GM12878 (cell line): ENCODE results near the gene CCDC187. TPM values are rescaled to one million over a fixed set of nuclear protein-coding genes. Genes with fewer than 3 reads are reported as not detected.

Experiments used
- ATAC-seq: fragments of 200-7000 bp; cut with Tn5 transposase; 3 replicates; pipeline ENCODE4 v1.9.1; 2020; ENCODE audit warnings: mild to moderate bottlenecking, moderate library complexity
- BruUV-seq: library from RNA; stranded (reverse); fragments of 400-500 nt; replicated peaks from 2 replicates; lab custom pipeline; 2021; lab: Mats Ljungman, UMichigan
- CTCF ChIA-PET: fragments of 300-600 bp; sonication (Branson Sonifier 250); formaldehyde crosslinking; extraction: SDS; loops from one replicate; lab custom pipeline; 2021; ENCODE audit warnings: inconsistent platforms; lab: Yijun Ruan, JAX
- POLR2A ChIA-PET: fragments of 350-600 bp; formaldehyde crosslinking; extraction: SDS; loops from one replicate; lab custom pipeline; 2021; ENCODE audit warnings: inconsistent platforms; lab: Charles Lee
- RAD21 ChIA-PET: fragments of 300-600 bp; sonication (Branson Sonifier 250); formaldehyde crosslinking; loops from one replicate; lab custom pipeline; 2023; ENCODE audit warnings: antibody characterized with exemption; ENCODE audit not compliant: unreplicated experiment; lab: Charles Lee
- SMC1A ChIA-PET: fragments of 300-600 bp; sonication (Branson Sonifier 250); formaldehyde crosslinking; loops from one replicate; lab custom pipeline; 2023; ENCODE audit not compliant: unreplicated experiment, uncharacterized antibody; lab: Charles Lee
- DNase-seq: peaks from one replicate; pipeline ENCODE4 v3.0.0-alpha.2; 2011; ENCODE audit warnings: low read depth, low spot score
- FAIRE-seq: peaks from 3 replicates; lab custom pipeline; 2011; peaks lifted over from hg19 to GRCh38; lab: Jason Lieb, UNC
- H2AFZ ChIP-seq: 2 replicates; pipeline ENCODE4 v1.6.0; 2011; ENCODE audit warnings: low read depth, low read length, control low read depth; ENCODE audit not compliant: control insufficient read depth
- H3K27ac ChIP-seq: 2 replicates; pipeline ENCODE4 v1.5.1; 2011; ENCODE audit warnings: control low read depth; ENCODE audit not compliant: control insufficient read depth, insufficient read depth
- H3K27me3 ChIP-seq, 2 experiments: replicated peaks in 1 of 2; 2 replicates each; pipeline versions ENCODE4 v1.6.0 to v1.6.1; 2011; ENCODE audit warnings: low read length in 1 of 2; ENCODE audit not compliant: control insufficient read depth in 2 of 2, insufficient read depth in 2 of 2
- H3K36me3 ChIP-seq, 2 experiments: 2 replicates each; pipeline ENCODE4 v1.5.1; 2011; ENCODE audit warnings: low read length in 1 of 2; ENCODE audit not compliant: control insufficient read depth in 2 of 2, insufficient read depth in 2 of 2
- H3K4me1 ChIP-seq: 2 replicates; pipeline ENCODE4 v1.6.1; 2011; ENCODE audit warnings: mild to moderate bottlenecking, low read length, moderate library complexity, mixed read lengths; ENCODE audit not compliant: control insufficient read depth, insufficient read depth
- H3K4me2 ChIP-seq: 2 replicates; pipeline ENCODE4 v1.6.0; 2011; ENCODE audit warnings: control low read depth; ENCODE audit not compliant: control insufficient read depth, insufficient read depth
- H3K4me3 ChIP-seq: fragments of 200-600 bp; sonication (generic); 2 replicates; pipeline ENCODE4 v1.5.1; 2016
- H3K79me2 ChIP-seq: 2 replicates; pipeline ENCODE4 v1.6.0; 2011; ENCODE audit warnings: low read length; ENCODE audit not compliant: control insufficient read depth, insufficient read depth
- H3K9ac ChIP-seq: 2 replicates; pipeline ENCODE4 v1.8.0; 2011; ENCODE audit warnings: low read length, control low read depth, mixed read lengths; ENCODE audit not compliant: control insufficient read depth, insufficient read depth
- H3K9me3 ChIP-seq: replicated peaks from 3 replicates; pipeline ENCODE4 v1.5.1; 2011; ENCODE audit warnings: mild to moderate bottlenecking, low read length; ENCODE audit not compliant: control insufficient read depth, insufficient read depth
- H4K20me1 ChIP-seq: 2 replicates; pipeline ENCODE4 v1.6.0; 2011; ENCODE audit not compliant: control insufficient read depth, insufficient read depth
- CREB1 ChIP-seq: IDR thresholded peaks from 2 replicates; pipeline ENCODE4 v1.6.1; 2012; ENCODE audit warnings: low read depth, mild to moderate bottlenecking, inconsistent platforms
- FOS ChIP-seq: IDR thresholded peaks from 3 replicates; pipeline ENCODE4 v1.6.1; 2011; ENCODE audit warnings: borderline replicate concordance; ENCODE audit not compliant: insufficient read length; ENCODE audit errors: extremely low read depth
- GABPA ChIP-seq: IDR thresholded peaks from 2 replicates; pipeline ENCODE4 v1.6.1; 2014; ENCODE audit warnings: antibody characterized with exemption, low read depth, mild to moderate bottlenecking, inconsistent platforms
- IKZF2 ChIP-seq, 2 experiments: fragments of 450-650 bp; IDR thresholded peaks; 2 replicates each; pipeline ENCODE4 v1.6.1; 2017; ENCODE audit warnings: mild to moderate bottlenecking in 2 of 2, moderate library complexity in 2 of 2
- LARP7 ChIP-seq: fragments of 450-650 bp; IDR thresholded peaks from 2 replicates; pipeline ENCODE4 v1.6.1; 2017; ENCODE audit warnings: mild to moderate bottlenecking
- NFIC ChIP-seq: IDR thresholded peaks from 2 replicates; pipeline ENCODE4 v1.6.1; 2012; ENCODE audit warnings: low read depth, mild to moderate bottlenecking, inconsistent platforms, low read length, moderate library complexity
- NR2F1 ChIP-seq: fragments of 450-650 bp; conservative IDR thresholded peaks from 2 replicates; pipeline ENCODE4 v1.6.1; 2017; ENCODE audit warnings: mild to moderate bottlenecking
- NRF1 ChIP-seq: conservative IDR thresholded peaks from 2 replicates; pipeline ENCODE4 v1.6.1; 2011; ENCODE audit warnings: mild to moderate bottlenecking, low read depth, low read length, improper control_type of control experiment
- PML ChIP-seq: IDR thresholded peaks from 2 replicates; pipeline ENCODE4 v1.6.1; 2012; ENCODE audit warnings: low read length, inconsistent platforms
- SREBF2 ChIP-seq: IDR thresholded peaks from 2 replicates; pipeline ENCODE4 v1.6.1; 2012; ENCODE audit warnings: mild to moderate bottlenecking, low read length
- WRNIP1 ChIP-seq: IDR thresholded peaks from 2 replicates; pipeline ENCODE4 v1.6.1; 2011; ENCODE audit warnings: low read depth, low read length, improper control_type of control experiment, borderline replicate concordance
- WGBS: methylation state at CpG from one replicate; pipeline ENCODE4 v1.1.6; 2016; ENCODE audit warnings: low lambda C conversion rate; ENCODE audit not compliant: insufficient replicate concordance, insufficient coverage; ENCODE audit errors: missing lambda C conversion rate; 5-methylcytosine and 5-hydroxymethylcytosine counted together
- in situ Hi-C: fragments of 300-500 bp; cut with MboI; formaldehyde crosslinking; loops from 9 replicates; pipeline ENCODE4 v1.14.3; 2018; ENCODE audit warnings: mixed read lengths
- intact Hi-C: fragments of 100-400 bp; cut with micrococcal nuclease; formaldehyde crosslinking; loops from one replicate; pipeline ENCODE4 v1.14.2; 2022; ENCODE audit not compliant: unreplicated experiment
- polyA plus RNA-seq, 11 experiments: library from polyadenylated mRNA; depleted of rRNA in 4 of 11; unstranded in 6 of 11; stranded (reverse) in 5 of 11; fragments of >200 nt; fragmentation: Nextera tagmentation in 4 of 11; fragmentation: Illumina TruSeq in 1 of 11; extraction: Ambion mirVana in 4 of 11; extraction: Trizol in 1 of 11; gene quantifications; 1 replicate in 1 of 11; 2 replicates in 10 of 11; pipeline versions ENCODE4 v1.2.1 to v1.2.3, GENCODE V29; 2011 to 2016; ENCODE audit warnings: inconsistent platforms in 2 of 11, missing spikeins in 2 of 11, low read depth in 1 of 11
- total RNA-seq, 4 experiments: library from RNA; depleted of rRNA in 3 of 4; stranded (reverse); fragments of >200 nt in 3 of 4; fragmentation: Illumina TruSeq in 1 of 4; extraction: Trizol in 1 of 4; gene quantifications; 2 replicates each; pipeline versions ENCODE4 v1.2.1 to v1.2.3, GENCODE V29; 2013 to 2021
- TF ChIP-seq, protein P1 (sequence below): IDR thresholded peaks from 2 replicates; pipeline ENCODE4 v1.6.1; 2012; ENCODE audit warnings: low read length, inconsistent platforms
- TF ChIP-seq, protein P2 (sequence below): IDR thresholded peaks from 2 replicates; pipeline ENCODE4 v1.6.1; 2012; ENCODE audit warnings: improper control_type of control experiment, low read depth, low read length; ENCODE audit not compliant: insufficient replicate concordance
- TF ChIP-seq, protein P3 (sequence below): IDR thresholded peaks from 2 replicates; pipeline ENCODE4 v1.6.1; 2011; ENCODE audit warnings: borderline replicate concordance, low read depth, mild to moderate bottlenecking, moderate library complexity, mixed read lengths, low read length; ENCODE audit not compliant: insufficient read depth; ENCODE audit errors: extremely low read length

CCDC187 gene
- total and polyA plus RNA-seq, 10 of the 15 experiments (the other 5 are each of a cell fraction or from before 2014, with no cell fraction given), result 0.04 to 0.23 (median 0.04) TPM; not detected in 7

DNA sequence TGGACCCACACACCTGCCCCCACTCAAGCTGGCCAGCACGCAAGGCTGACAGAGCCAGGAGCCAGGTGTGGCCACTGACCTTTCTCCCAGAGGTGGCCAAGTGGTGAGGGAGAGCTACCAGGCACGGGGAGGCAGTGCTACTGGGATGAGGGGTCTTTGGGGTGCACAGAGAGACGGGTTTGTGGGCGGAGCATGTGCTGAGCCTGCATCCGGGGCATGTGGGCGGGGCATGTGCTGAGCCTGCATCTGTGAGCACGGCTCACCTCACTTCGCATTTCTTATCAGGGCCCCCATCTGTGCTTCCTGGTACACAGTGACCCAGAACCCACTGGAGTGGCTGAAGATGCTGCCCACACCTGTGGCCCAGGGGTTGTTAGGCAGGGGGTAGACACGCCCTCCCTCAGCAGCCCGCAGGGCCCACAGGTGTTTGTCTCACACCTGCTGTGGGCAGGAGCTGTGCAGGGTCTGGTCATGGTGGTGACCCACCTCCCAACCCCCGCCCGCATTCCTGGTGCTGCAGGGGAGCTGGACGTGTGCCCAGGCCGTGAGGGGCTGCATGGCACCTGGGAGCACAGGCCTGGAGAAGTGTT lies 21.5 kb downstream of the CCDC187 start:
- Histone ChIP-seq H3K4me3 (no peak overlapping the region), H3K4me1 (no peaks in the 10 kb centered on the region), H3K4me2 (no peak overlapping the region), H3K27ac (no peak overlapping the region), H3K9me3 (no peaks in the 10 kb centered on the region), H3K36me3 (no peaks in the 10 kb centered on the region), H4K20me1 (no peaks in the 10 kb centered on the region), H3K9ac (no peak overlapping the region), H2AFZ (no peak overlapping the region), H3K27me3 (no peaks in the 10 kb centered on the region), H3K79me2 (no peaks in the 10 kb centered on the region)
- FAIRE-seq, result no peak
- SMC1A ChIA-PET, result interaction anchor here (1.2 kb wide), 1 partner anchor 112 kb away, joined by 6 read pairs; no protein-coding TSS in a partner anchor
- DNase-seq, result no peak
- CTCF ChIA-PET, result interaction anchor here (1.2 to 2.3 kb wide), 5 partner anchors 14 to 143 kb away, joined by 3 to 11 read pairs (median 7); partner anchors contain the start of gene DNLZ
- POLR2A ChIA-PET, result interaction anchor here (0.5 kb wide), 1 partner anchor 212 kb away, joined by 3 read pairs; no protein-coding TSS in a partner anchor
- BruUV-seq, result no TSS peak
- TF ChIP-seq NFIC (no peak), GABPA (no peak), FOS (no peak), CREB1 (no peak), NR2F1 (no peak), SREBF2 (no peak), WRNIP1 (no peak), PML (no peak), IKZF2 (IDR thresholded peaks at IDR 0.05) (no peak), NRF1 (no peak), LARP7 (no peak)
- TF ChIP-seq, protein P1, sequence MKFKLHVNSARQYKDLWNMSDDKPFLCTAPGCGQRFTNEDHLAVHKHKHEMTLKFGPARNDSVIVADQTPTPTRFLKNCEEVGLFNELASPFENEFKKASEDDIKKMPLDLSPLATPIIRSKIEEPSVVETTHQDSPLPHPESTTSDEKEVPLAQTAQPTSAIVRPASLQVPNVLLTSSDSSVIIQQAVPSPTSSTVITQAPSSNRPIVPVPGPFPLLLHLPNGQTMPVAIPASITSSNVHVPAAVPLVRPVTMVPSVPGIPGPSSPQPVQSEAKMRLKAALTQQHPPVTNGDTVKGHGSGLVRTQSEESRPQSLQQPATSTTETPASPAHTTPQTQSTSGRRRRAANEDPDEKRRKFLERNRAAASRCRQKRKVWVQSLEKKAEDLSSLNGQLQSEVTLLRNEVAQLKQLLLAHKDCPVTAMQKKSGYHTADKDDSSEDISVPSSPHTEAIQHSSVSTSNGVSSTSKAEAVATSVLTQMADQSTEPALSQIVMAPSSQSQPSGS, result no peak
- TF ChIP-seq, protein P2, sequence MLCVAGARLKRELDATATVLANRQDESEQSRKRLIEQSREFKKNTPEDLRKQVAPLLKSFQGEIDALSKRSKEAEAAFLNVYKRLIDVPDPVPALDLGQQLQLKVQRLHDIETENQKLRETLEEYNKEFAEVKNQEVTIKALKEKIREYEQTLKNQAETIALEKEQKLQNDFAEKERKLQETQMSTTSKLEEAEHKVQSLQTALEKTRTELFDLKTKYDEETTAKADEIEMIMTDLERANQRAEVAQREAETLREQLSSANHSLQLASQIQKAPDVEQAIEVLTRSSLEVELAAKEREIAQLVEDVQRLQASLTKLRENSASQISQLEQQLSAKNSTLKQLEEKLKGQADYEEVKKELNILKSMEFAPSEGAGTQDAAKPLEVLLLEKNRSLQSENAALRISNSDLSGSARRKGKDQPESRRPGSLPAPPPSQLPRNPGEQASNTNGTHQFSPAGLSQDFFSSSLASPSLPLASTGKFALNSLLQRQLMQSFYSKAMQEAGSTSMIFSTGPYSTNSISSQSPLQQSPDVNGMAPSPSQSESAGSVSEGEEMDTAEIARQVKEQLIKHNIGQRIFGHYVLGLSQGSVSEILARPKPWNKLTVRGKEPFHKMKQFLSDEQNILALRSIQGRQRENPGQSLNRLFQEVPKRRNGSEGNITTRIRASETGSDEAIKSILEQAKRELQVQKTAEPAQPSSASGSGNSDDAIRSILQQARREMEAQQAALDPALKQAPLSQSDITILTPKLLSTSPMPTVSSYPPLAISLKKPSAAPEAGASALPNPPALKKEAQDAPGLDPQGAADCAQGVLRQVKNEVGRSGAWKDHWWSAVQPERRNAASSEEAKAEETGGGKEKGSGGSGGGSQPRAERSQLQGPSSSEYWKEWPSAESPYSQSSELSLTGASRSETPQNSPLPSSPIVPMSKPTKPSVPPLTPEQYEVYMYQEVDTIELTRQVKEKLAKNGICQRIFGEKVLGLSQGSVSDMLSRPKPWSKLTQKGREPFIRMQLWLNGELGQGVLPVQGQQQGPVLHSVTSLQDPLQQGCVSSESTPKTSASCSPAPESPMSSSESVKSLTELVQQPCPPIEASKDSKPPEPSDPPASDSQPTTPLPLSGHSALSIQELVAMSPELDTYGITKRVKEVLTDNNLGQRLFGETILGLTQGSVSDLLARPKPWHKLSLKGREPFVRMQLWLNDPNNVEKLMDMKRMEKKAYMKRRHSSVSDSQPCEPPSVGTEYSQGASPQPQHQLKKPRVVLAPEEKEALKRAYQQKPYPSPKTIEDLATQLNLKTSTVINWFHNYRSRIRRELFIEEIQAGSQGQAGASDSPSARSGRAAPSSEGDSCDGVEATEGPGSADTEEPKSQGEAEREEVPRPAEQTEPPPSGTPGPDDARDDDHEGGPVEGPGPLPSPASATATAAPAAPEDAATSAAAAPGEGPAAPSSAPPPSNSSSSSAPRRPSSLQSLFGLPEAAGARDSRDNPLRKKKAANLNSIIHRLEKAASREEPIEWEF, result no peak
- TF ChIP-seq, protein P3, sequence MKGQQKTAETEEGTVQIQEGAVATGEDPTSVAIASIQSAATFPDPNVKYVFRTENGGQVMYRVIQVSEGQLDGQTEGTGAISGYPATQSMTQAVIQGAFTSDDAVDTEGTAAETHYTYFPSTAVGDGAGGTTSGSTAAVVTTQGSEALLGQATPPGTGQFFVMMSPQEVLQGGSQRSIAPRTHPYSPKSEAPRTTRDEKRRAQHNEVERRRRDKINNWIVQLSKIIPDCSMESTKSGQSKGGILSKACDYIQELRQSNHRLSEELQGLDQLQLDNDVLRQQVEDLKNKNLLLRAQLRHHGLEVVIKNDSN, result no peak
- intact Hi-C loops, result loop anchor here (10.0 kb wide), 1 partner anchor 318 kb away; the partner anchor contains the start of gene UBAC1
- in situ Hi-C loops, result no loop called here
- WGBS, result 3% methylated on average over 14 of the region's 14 CpGs
- ATAC-seq, result no peak
- RAD21 ChIA-PET, result interaction anchor here (1.1 to 2.4 kb wide), 2 partner anchors 39 to 112 kb away, joined by 3 to 10 read pairs; no protein-coding TSS in a partner anchor
